GM13976 (cell line): ENCODE measurements around the gene UACA.
"Not testable (repeated sequence)": the region's sequence is repeated elsewhere in the genome, so short reads cannot be mapped to it uniquely, and the experiment has no call there.

Source experiments
- DNase-seq: peaks from one replicate; pipeline ENCODE4 v3.0.0; 2012; ENCODE audit warnings: low spot score
- CTCF ChIP-seq: IDR thresholded peaks from 2 replicates; pipeline ENCODE4 v1.5.1; 2012; ENCODE audit warnings: borderline replicate concordance, mild to moderate bottlenecking; ENCODE audit not compliant: insufficient read depth; ENCODE audit errors: extremely low read depth, missing control alignments, control extremely low read depth
- in situ Hi-C: fragments of 300-500 bp; cut with MboI; formaldehyde crosslinking; loops from one replicate; pipeline ENCODE4 v1.12.0; 2022; ENCODE audit warnings: low sequenced_read_pairs, mixed read lengths, inconsistent platforms; ENCODE audit not compliant: unreplicated experiment

Gene UACA

GRCh38 chr15:70617076-70617910 is 146.1 kb downstream of the UACA start:
- no peak for TF ChIP-seq CTCF
- DNase-seq, result no peak
- in situ Hi-C loops, result no loop called here

GRCh38 chr15:70616311-70616756 is 147.0 kb downstream of the UACA start:
- in situ Hi-C loops, result not testable (repeated sequence)

GRCh38 chr15:70615435-70616310 is 147.7 kb downstream of the UACA start:
- in situ Hi-C loops, result no loop called here
- TF ChIP-seq CTCF, result no peak
- DNase-seq, result no peak

More at GRCh38 chr15:70616311-70616756, 147.0 kb downstream of the UACA start:
- not testable (repeated sequence) for DNase-seq

- DNase-seq, result no peak
- no peak for TF ChIP-seq CTCF
- in situ Hi-C loops, result no loop called here
Measured at GRCh38 chr15:70614221-70614620, 149.1 kb downstream of the UACA start.

GRCh38 chr15:70613271-70613670 is 150.1 kb downstream of the UACA start:
- no peak for DNase-seq
- in situ Hi-C loops, result no loop called here
- no peak for TF ChIP-seq CTCF

GRCh38 chr15:70611286-70611685 is 152.1 kb downstream of the UACA start:
- in situ Hi-C loops, result no loop called here
- no peak for TF ChIP-seq CTCF
- no peak for DNase-seq
